HG03342 (cell line): ENCODE measurements around the gene S100A6.

Experiments
- ATAC-seq: cut with Tn5 transposase; IDR thresholded peaks from one replicate; pipeline ENCODE4 v1.9.1; 2021; ENCODE audit warnings: mild to moderate bottlenecking, moderate library complexity; ENCODE audit not compliant: unreplicated experiment

Gene S100A6

GRCh38 chr1:153507926-153508583 lies 27.7 kb downstream of the S100A6 start:
- no peak for ATAC-seq

GRCh38 chr1:153506831-153507413 lies 28.9 kb downstream of the S100A6 start:
- no peak for ATAC-seq

GRCh38 chr1:153506386-153506785 lies 29.4 kb downstream of the S100A6 start:
- no peak for ATAC-seq

GRCh38 chr1:153505576-153505975 lies 30.2 kb downstream of the S100A6 start:
- ATAC-seq, result no peak

GRCh38 chr1:153503766-153504165 lies 32.0 kb downstream of the S100A6 start:
- ATAC-seq, result no peak

GRCh38 chr1:153498746-153499145 lies 37.0 kb downstream of the S100A6 start:
- ATAC-seq, result no peak

- no peak for ATAC-seq
Observed at GRCh38 chr1:153495536-153495935, 40.3 kb downstream of the S100A6 start.

- no peak for ATAC-seq
Observed at GRCh38 chr1:153494976-153495535, 40.7 kb downstream of the S100A6 start.

GRCh38 chr1:153493343-153493960 lies 42.3 kb downstream of the S100A6 start:
- no peak for ATAC-seq

- no peak for ATAC-seq
Observed at GRCh38 chr1:153490272-153491051, 45.3 kb downstream of the S100A6 start.

- no peak for ATAC-seq
Observed at GRCh38 chr1:153488731-153489130, 47.1 kb downstream of the S100A6 start.

GRCh38 chr1:153487707-153488106 lies 48.1 kb downstream of the S100A6 start:
- ATAC-seq, result no peak

- no peak for ATAC-seq
Observed at GRCh38 chr1:153485863-153486262, 49.9 kb downstream of the S100A6 start.
